ENCODE results near the gene NDE1.

The NDE1 gene

DNA sequence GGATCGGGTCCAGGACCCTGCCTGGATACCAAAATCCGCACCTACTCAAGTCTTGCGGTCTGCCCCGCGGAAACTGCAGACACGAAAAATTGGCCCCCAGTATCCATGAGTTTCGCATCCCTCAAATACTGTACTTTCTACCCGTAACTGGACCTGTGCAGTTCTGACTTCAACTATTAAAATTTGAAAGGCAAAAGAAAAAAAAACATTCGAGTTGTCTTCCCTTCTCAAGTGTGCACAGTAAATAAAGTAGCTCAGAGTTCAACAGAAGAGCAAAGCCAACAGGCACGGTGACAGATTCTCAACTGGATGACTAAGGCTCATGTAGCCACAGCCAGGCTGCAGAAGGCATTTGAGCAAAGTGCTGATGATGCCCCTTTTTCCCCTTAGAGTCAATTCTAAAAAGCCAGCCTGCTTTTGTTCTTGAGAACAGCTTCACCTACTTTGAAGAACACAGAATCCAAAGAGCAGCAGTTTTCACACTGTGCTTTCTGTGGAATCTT, 39.6 kb upstream of the NDE1 start:
- no peak for DNase-seq (ENCODE audit: low spot score)
- WGBS, 2 donors (ENCODE audit: extremely low coverage in 2 of 2, insufficient read length in 2 of 2, insufficient replicate concordance in 1 of 2): no CpG with 5 or more reads among the region's 10 CpGs

DNA sequence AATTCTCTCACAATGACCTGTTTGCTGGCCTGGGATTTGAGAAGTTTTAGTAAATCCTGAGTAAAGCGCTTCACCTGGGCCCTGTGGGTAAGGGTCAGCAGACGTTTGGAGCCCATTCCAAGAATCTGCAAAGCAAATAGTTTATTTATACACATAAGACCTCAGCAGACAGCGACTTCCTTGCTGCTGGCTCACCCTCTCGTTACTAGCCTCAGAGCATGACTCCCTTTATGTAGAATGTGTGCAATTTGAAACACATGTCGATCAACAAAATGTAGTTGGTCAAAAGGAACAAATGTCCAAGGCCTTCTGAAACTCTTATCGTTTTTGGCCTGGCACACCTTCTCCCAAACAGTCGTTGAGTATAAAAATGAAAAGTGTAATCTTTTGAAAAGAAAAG, 38.4 kb upstream of the NDE1 start:
- no peaks in the 10 kb centered on the region for H3K27me3 ChIP-seq (ENCODE audit: control insufficient read depth in 3 of 3, insufficient read depth in 3 of 3, low read depth in 1 of 3, low read length in 3 of 3)
- no CpG with 5 or more reads among the region's 7 CpGs for WGBS, 2 donors (ENCODE audit: extremely low coverage in 2 of 2, insufficient read length in 2 of 2, insufficient replicate concordance in 1 of 2)
- H3K14ac ChIP-seq (ENCODE audit: low read length): no peak overlapping the region
- H3K18ac ChIP-seq (ENCODE audit: low read length): no peak overlapping the region
- no peaks in the 10 kb centered on the region for H3K4me1 ChIP-seq (ENCODE audit: control insufficient read depth in 2 of 2, insufficient read depth in 1 of 2, low read depth in 1 of 2, low read length in 2 of 2)
- no peak overlapping the region for H2AFZ ChIP-seq (ENCODE audit: low read length)
- no peak overlapping the region for H4K91ac ChIP-seq (ENCODE audit: low read depth, low read length, poor library complexity)
- no peak overlapping the region for H3K4me2 ChIP-seq (ENCODE audit: insufficient read depth, low read length, poor library complexity, severe bottlenecking)
- no peak overlapping the region for H4K8ac ChIP-seq (ENCODE audit: low read depth, low read length)
- DNase-seq (ENCODE audit: low spot score): no peak
- peaks cover 31 to 88% of the 10 kb centered on the region in 2 donors for H3K36me3 ChIP-seq (replicated peaks in 1 of 2; ENCODE audit: control insufficient read depth in 2 of 2, insufficient read depth in 2 of 2, low read length in 2 of 2)
- H3K27ac ChIP-seq (replicated peaks; ENCODE audit: low read length): no peak overlapping the region
- no peaks in the 10 kb centered on the region for H3K9me3 ChIP-seq (replicated peaks in 1 of 2; ENCODE audit: control insufficient read depth in 2 of 2, insufficient read depth in 1 of 2, low read depth in 1 of 2, low read length in 2 of 2)
- H2BK12ac ChIP-seq (ENCODE audit: low read length): no peak overlapping the region
- H2AK5ac ChIP-seq (ENCODE audit: low read depth, low read length): no peak overlapping the region
- H3K4ac ChIP-seq (ENCODE audit: low read length): no peak overlapping the region
- H2BK120ac ChIP-seq (ENCODE audit: low read depth, low read length): no peak overlapping the region
- no peak overlapping the region for H3K9ac ChIP-seq (ENCODE audit: low read depth, low read length, poor library complexity)
- no peak overlapping the region for H3K4me3 ChIP-seq (ENCODE audit: low read length in 2 of 2)
- H3K23ac ChIP-seq (ENCODE audit: low read depth, low read length, poor library complexity): no peak overlapping the region
- H2BK5ac ChIP-seq (ENCODE audit: low read length): no peak overlapping the region
- H2BK15ac ChIP-seq (ENCODE audit: low read length): no peak overlapping the region
- peaks cover 5% of the 10 kb centered on the region for H3K79me1 ChIP-seq (ENCODE audit: low read depth, low read length)

More for the DNA sequence above, 39.6 kb upstream of the NDE1 start:
- H2BK5ac ChIP-seq (ENCODE audit: low read length): no peak overlapping the region
- H3K9me3 ChIP-seq (replicated peaks in 1 of 2; ENCODE audit: control insufficient read depth in 2 of 2, insufficient read depth in 1 of 2, low read depth in 1 of 2, low read length in 2 of 2): no peaks in the 10 kb centered on the region
- no peak overlapping the region for H2BK15ac ChIP-seq (ENCODE audit: low read length)
- H3K79me1 ChIP-seq (ENCODE audit: low read depth, low read length): peaks cover 6% of the 10 kb centered on the region
- no peak overlapping the region for H3K23ac ChIP-seq (ENCODE audit: low read depth, low read length, poor library complexity)
- H3K36me3 ChIP-seq (replicated peaks in 1 of 2; ENCODE audit: control insufficient read depth in 2 of 2, insufficient read depth in 2 of 2, low read length in 2 of 2): peaks cover 24 to 88% of the 10 kb centered on the region in 2 donors
- no peak overlapping the region for H3K27ac ChIP-seq (replicated peaks; ENCODE audit: low read length)
- H3K27me3 ChIP-seq (ENCODE audit: control insufficient read depth in 3 of 3, insufficient read depth in 3 of 3, low read depth in 1 of 3, low read length in 3 of 3): no peaks in the 10 kb centered on the region
- no peak overlapping the region for H4K8ac ChIP-seq (ENCODE audit: low read depth, low read length)
- H3K9ac ChIP-seq (ENCODE audit: low read depth, low read length, poor library complexity): no peak overlapping the region
- H3K4me3 ChIP-seq (ENCODE audit: low read length in 2 of 2): no peak overlapping the region
- no peak overlapping the region for H3K18ac ChIP-seq (ENCODE audit: low read length)
- no peak overlapping the region for H2AK5ac ChIP-seq (ENCODE audit: low read depth, low read length)
- H2AFZ ChIP-seq (ENCODE audit: low read length): no peak overlapping the region
- H3K4me1 ChIP-seq (ENCODE audit: control insufficient read depth in 2 of 2, insufficient read depth in 1 of 2, low read depth in 1 of 2, low read length in 2 of 2): no peaks in the 10 kb centered on the region
- H2BK120ac ChIP-seq (ENCODE audit: low read depth, low read length): no peak overlapping the region
- no peak overlapping the region for H3K4ac ChIP-seq (ENCODE audit: low read length)
- no peak overlapping the region for H2BK12ac ChIP-seq (ENCODE audit: low read length)
- no peak overlapping the region for H4K91ac ChIP-seq (ENCODE audit: low read depth, low read length, poor library complexity)
- no peak overlapping the region for H3K14ac ChIP-seq (ENCODE audit: low read length)
- no peak overlapping the region for H3K4me2 ChIP-seq (ENCODE audit: insufficient read depth, low read length, poor library complexity, severe bottlenecking)

DNA sequence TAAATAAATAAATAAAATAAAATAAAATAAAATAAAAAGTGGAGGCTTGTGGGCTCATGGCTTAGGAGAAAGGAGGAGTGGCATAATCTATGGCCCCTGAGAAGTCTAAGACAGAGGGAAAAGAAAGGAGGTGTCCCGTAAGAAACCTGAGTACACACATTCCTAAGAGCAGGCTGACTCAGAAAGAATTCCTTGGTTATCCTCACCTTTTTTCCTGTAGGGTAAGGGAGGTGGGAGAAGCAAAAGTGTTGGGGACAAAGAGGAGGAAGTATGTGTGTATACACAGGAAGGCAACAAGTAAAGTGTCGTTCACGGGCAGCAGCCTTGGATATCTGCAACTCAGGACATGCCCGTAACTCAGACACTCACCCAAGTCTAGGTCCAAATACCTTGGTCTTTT, 36.4 kb upstream of the NDE1 start:
- Histone ChIP-seq H4K91ac (ENCODE audit: low read depth, low read length, poor library complexity) (no peak overlapping the region), H3K27me3 (ENCODE audit: control insufficient read depth in 3 of 3, insufficient read depth in 3 of 3, low read depth in 1 of 3, low read length in 3 of 3) (no peaks in the 10 kb centered on the region), H3K9me3 (replicated peaks in 1 of 2; ENCODE audit: control insufficient read depth in 2 of 2, insufficient read depth in 1 of 2, low read depth in 1 of 2, low read length in 2 of 2) (no peaks in the 10 kb centered on the region), H2AFZ (ENCODE audit: low read length) (no peak overlapping the region), H3K9ac (ENCODE audit: low read depth, low read length, poor library complexity) (no peak overlapping the region), H3K4me1 (ENCODE audit: control insufficient read depth in 2 of 2, insufficient read depth in 1 of 2, low read depth in 1 of 2, low read length in 2 of 2) (no peaks in the 10 kb centered on the region), H3K79me1 (ENCODE audit: low read depth, low read length) (no peaks in the 10 kb centered on the region), H4K8ac (ENCODE audit: low read depth, low read length) (no peak overlapping the region), H3K27ac (replicated peaks; ENCODE audit: low read length) (no peak overlapping the region), H2BK12ac (ENCODE audit: low read length) (no peak overlapping the region), H3K4me2 (ENCODE audit: insufficient read depth, low read length, poor library complexity, severe bottlenecking) (no peak overlapping the region), H3K36me3 (replicated peaks in 1 of 2; ENCODE audit: control insufficient read depth in 2 of 2, insufficient read depth in 2 of 2, low read length in 2 of 2) (peaks cover 36 to 88% of the 10 kb centered on the region in 2 donors), H2BK5ac (ENCODE audit: low read length) (no peak overlapping the region), H3K4me3 (ENCODE audit: low read length in 2 of 2) (no peak overlapping the region), H3K18ac (ENCODE audit: low read length) (no peak overlapping the region), H2BK120ac (ENCODE audit: low read depth, low read length) (no peak overlapping the region), H2AK5ac (ENCODE audit: low read depth, low read length) (no peak overlapping the region), H3K4ac (ENCODE audit: low read length) (no peak overlapping the region), H2BK15ac (ENCODE audit: low read length) (no peak overlapping the region), H3K14ac (ENCODE audit: low read length) (no peak overlapping the region), H3K23ac (ENCODE audit: low read depth, low read length, poor library complexity) (no peak overlapping the region)
- no peak for DNase-seq (ENCODE audit: low spot score)
- WGBS, 2 donors (ENCODE audit: extremely low coverage in 2 of 2, insufficient read length in 2 of 2, insufficient replicate concordance in 1 of 2): no CpG with 5 or more reads among the region's 4 CpGs

DNA sequence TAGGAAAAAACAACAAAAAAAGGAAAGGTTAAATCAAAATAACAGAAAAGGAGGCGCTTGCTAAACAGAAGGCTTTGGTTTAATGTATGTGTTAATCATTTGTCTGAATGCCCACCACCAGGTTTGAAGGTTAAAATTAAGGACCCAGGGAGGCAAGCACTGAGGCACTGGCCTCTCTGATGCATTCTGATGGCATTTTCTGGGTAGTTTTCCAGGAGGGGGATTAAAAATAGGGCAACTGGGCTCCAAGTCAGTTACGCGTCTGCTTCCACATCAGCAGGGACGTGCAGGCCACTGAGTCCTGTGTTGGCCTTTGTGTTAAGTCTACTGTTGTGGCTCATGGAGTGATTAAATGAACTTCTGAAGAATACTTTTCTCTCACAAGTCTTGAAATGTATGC, 34.0 kb upstream of the NDE1 start:
- H3K4me2 ChIP-seq (ENCODE audit: insufficient read depth, low read length, poor library complexity, severe bottlenecking): no peak overlapping the region
- no peaks in the 10 kb centered on the region for H3K27me3 ChIP-seq (ENCODE audit: control insufficient read depth in 3 of 3, insufficient read depth in 3 of 3, low read depth in 1 of 3, low read length in 3 of 3)
- no peak overlapping the region for H3K23ac ChIP-seq (ENCODE audit: low read depth, low read length, poor library complexity)
- no peak for DNase-seq (ENCODE audit: low spot score)
- no peak overlapping the region for H2AK5ac ChIP-seq (ENCODE audit: low read depth, low read length)
- no peak overlapping the region for H2BK15ac ChIP-seq (ENCODE audit: low read length)
- no peak overlapping the region for H3K27ac ChIP-seq (replicated peaks; ENCODE audit: low read length)
- H2BK12ac ChIP-seq (ENCODE audit: low read length): no peak overlapping the region
- H3K14ac ChIP-seq (ENCODE audit: low read length): no peak overlapping the region
- H3K36me3 ChIP-seq (replicated peaks in 1 of 2; ENCODE audit: control insufficient read depth in 2 of 2, insufficient read depth in 2 of 2, low read length in 2 of 2): peaks cover 38 to 89% of the 10 kb centered on the region in 2 donors
- H4K91ac ChIP-seq (ENCODE audit: low read depth, low read length, poor library complexity): no peak overlapping the region
- no peak overlapping the region for H3K9ac ChIP-seq (ENCODE audit: low read depth, low read length, poor library complexity)
- H2BK120ac ChIP-seq (ENCODE audit: low read depth, low read length): no peak overlapping the region
- H3K4me3 ChIP-seq (ENCODE audit: low read length in 2 of 2): no peak overlapping the region
- no peaks in the 10 kb centered on the region for H3K9me3 ChIP-seq (replicated peaks in 1 of 2; ENCODE audit: control insufficient read depth in 2 of 2, insufficient read depth in 1 of 2, low read depth in 1 of 2, low read length in 2 of 2)
- H2AFZ ChIP-seq (ENCODE audit: low read length): no peak overlapping the region
- H3K18ac ChIP-seq (ENCODE audit: low read length): no peak overlapping the region
- H2BK5ac ChIP-seq (ENCODE audit: low read length): no peak overlapping the region
- H3K4ac ChIP-seq (ENCODE audit: low read length): no peak overlapping the region
- WGBS, 2 donors (ENCODE audit: extremely low coverage in 2 of 2, insufficient read length in 2 of 2, insufficient replicate concordance in 1 of 2): no CpG with 5 or more reads among the region's 4 CpGs
- no peak overlapping the region for H4K8ac ChIP-seq (ENCODE audit: low read depth, low read length)
- H3K4me1 ChIP-seq (ENCODE audit: control insufficient read depth in 2 of 2, insufficient read depth in 1 of 2, low read depth in 1 of 2, low read length in 2 of 2): no peaks in the 10 kb centered on the region
- H3K79me1 ChIP-seq (ENCODE audit: low read depth, low read length): no peaks in the 10 kb centered on the region

All from neuronal stem cell (in vitro differentiated cells).